ENCODE results near the gene ARL4A. TPM values are rescaled to one million over a fixed set of nuclear protein-coding genes. Genes with fewer than 3 reads are reported as not detected.

The ARL4A gene
- total and polyA plus RNA-seq, 2 of the 13 experiments (the other 11 are each of a cell fraction or from before 2014, with no cell fraction given) = 10.8 to 25.6 TPM

GRCh38 chr7:12735923-12736322 lies 48.5 kb downstream of the ARL4A start (continued):
- TF ChIP-seq ZBTB40 (IDR thresholded peaks at IDR 0.05) = no peak
- no peak for TF ChIP-seq ZBTB40 (CRISPR knock-in tag; IDR thresholded peaks at IDR 0.05)
- TF ChIP-seq, protein P1, sequence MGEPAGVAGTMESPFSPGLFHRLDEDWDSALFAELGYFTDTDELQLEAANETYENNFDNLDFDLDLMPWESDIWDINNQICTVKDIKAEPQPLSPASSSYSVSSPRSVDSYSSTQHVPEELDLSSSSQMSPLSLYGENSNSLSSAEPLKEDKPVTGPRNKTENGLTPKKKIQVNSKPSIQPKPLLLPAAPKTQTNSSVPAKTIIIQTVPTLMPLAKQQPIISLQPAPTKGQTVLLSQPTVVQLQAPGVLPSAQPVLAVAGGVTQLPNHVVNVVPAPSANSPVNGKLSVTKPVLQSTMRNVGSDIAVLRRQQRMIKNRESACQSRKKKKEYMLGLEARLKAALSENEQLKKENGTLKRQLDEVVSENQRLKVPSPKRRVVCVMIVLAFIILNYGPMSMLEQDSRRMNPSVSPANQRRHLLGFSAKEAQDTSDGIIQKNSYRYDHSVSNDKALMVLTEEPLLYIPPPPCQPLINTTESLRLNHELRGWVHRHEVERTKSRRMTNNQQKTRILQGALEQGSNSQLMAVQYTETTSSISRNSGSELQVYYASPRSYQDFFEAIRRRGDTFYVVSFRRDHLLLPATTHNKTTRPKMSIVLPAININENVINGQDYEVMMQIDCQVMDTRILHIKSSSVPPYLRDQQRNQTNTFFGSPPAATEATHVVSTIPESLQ (CRISPR knock-in tag; conservative IDR thresholded peaks at IDR 0.05) = no peak
- no peak for TF ChIP-seq ZNF572 (CRISPR knock-in tag; IDR thresholded peaks at IDR 0.05)
- no peak for TF ChIP-seq ZNF225 (CRISPR knock-in tag; IDR thresholded peaks at IDR 0.05)
- TF ChIP-seq NRL (CRISPR knock-in tag; IDR thresholded peaks at IDR 0.05; ENCODE audit: borderline replicate concordance) = no peak
- TF ChIP-seq ZNF180 (CRISPR knock-in tag; IDR thresholded peaks at IDR 0.05; ENCODE audit: borderline replicate concordance, low read depth) = no peak
- TF ChIP-seq ETV5 (CRISPR knock-in tag; IDR thresholded peaks at IDR 0.05; ENCODE audit: borderline replicate concordance) = no peak
- no peak for TF ChIP-seq ZUFSP (CRISPR knock-in tag; IDR thresholded peaks at IDR 0.05; ENCODE audit: borderline replicate concordance)
- TF ChIP-seq ELF4 (CRISPR knock-in tag; IDR thresholded peaks at IDR 0.05; ENCODE audit: borderline replicate concordance) = no peak
- TF ChIP-seq TCF7L2 (IDR thresholded peaks at IDR 0.05; ENCODE audit: low read depth, low read length) = no peak
- TF ChIP-seq, protein P2, sequence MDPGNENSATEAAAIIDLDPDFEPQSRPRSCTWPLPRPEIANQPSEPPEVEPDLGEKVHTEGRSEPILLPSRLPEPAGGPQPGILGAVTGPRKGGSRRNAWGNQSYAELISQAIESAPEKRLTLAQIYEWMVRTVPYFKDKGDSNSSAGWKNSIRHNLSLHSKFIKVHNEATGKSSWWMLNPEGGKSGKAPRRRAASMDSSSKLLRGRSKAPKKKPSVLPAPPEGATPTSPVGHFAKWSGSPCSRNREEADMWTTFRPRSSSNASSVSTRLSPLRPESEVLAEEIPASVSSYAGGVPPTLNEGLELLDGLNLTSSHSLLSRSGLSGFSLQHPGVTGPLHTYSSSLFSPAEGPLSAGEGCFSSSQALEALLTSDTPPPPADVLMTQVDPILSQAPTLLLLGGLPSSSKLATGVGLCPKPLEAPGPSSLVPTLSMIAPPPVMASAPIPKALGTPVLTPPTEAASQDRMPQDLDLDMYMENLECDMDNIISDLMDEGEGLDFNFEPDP (CRISPR knock-in tag; conservative IDR thresholded peaks at IDR 0.05) = no peak
- TF ChIP-seq, protein P3, sequence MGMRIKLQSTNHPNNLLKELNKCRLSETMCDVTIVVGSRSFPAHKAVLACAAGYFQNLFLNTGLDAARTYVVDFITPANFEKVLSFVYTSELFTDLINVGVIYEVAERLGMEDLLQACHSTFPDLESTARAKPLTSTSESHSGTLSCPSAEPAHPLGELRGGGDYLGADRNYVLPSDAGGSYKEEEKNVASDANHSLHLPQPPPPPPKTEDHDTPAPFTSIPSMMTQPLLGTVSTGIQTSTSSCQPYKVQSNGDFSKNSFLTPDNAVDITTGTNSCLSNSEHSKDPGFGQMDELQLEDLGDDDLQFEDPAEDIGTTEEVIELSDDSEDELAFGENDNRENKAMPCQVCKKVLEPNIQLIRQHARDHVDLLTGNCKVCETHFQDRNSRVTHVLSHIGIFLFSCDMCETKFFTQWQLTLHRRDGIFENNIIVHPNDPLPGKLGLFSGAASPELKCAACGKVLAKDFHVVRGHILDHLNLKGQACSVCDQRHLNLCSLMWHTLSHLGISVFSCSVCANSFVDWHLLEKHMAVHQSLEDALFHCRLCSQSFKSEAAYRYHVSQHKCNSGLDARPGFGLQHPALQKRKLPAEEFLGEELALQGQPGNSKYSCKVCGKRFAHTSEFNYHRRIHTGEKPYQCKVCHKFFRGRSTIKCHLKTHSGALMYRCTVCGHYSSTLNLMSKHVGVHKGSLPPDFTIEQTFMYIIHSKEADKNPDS (CRISPR knock-in tag; IDR thresholded peaks at IDR 0.05) = no peak

Data from HepG2 (cell line).